Spleen (tissue), 11 donors: ENCODE results near the gene ABLIM3. TPM values are rescaled to one million over a fixed set of nuclear protein-coding genes. Genes with fewer than 3 reads are reported as not detected.

ENCODE experiments used
- DNase-seq: peaks from one replicate; pipeline ENCODE4 v3.0.0-alpha.2; 2020
- H3K27ac ChIP-seq, 8 donors: fragments of 200-600 bp; sonication (generic) in 7 of 8; 1 replicate in 4 of 8; 2 replicates in 4 of 8; pipeline versions ENCODE4 v1.5.0 to v1.8.0; 2016 to 2021; ENCODE audit warnings: inconsistent platforms in 4 of 8, mild to moderate bottlenecking in 4 of 8, moderate library complexity in 1 of 8
- H3K27me3 ChIP-seq, 7 donors: fragments of 200-600 bp; sonication (generic) in 6 of 7; replicated peaks in 1 of 7; 1 replicate in 4 of 7; 2 replicates in 3 of 7; pipeline versions ENCODE4 v1.5.0 to v1.8.0; 2016 to 2021; ENCODE audit warnings: inconsistent platforms in 3 of 7, mild to moderate bottlenecking in 1 of 7
- H3K36me3 ChIP-seq, 6 donors: fragments of 200-600 bp; sonication (generic) in 5 of 6; 1 replicate in 4 of 6; 2 replicates in 2 of 6; pipeline versions ENCODE4 v1.5.0 to v1.8.0; 2016 to 2021; ENCODE audit warnings: inconsistent platforms in 2 of 6
- H3K4me1 ChIP-seq, 6 donors: fragments of 200-600 bp; sonication (generic) in 5 of 6; 1 replicate in 3 of 6; 2 replicates in 3 of 6; pipeline versions ENCODE4 v1.5.0 to v1.8.0; 2016 to 2021; ENCODE audit warnings: inconsistent platforms in 3 of 6
- H3K4me3 ChIP-seq, 8 donors: fragments of 200-600 bp; sonication (generic) in 7 of 8; 1 replicate in 4 of 8; 2 replicates in 4 of 8; pipeline versions ENCODE4 v1.5.0 to v1.8.0; 2016 to 2021; ENCODE audit warnings: inconsistent platforms in 4 of 8, mild to moderate bottlenecking in 4 of 8, moderate library complexity in 2 of 8
- H3K9me3 ChIP-seq, 8 donors: fragments of 200-600 bp; sonication (generic) in 7 of 8; 1 replicate in 4 of 8; 2 replicates in 4 of 8; pipeline versions ENCODE4 v1.5.0 to v1.8.0; 2016 to 2021; ENCODE audit warnings: inconsistent platforms in 4 of 8
- POLR2A ChIP-seq, 3 donors: fragments of 450-650 bp; IDR thresholded peaks; one replicate each; pipeline ENCODE4 v1.5.1; 2017; ENCODE audit warnings: antibody characterized with exemption in 3 of 3, mild to moderate bottlenecking in 1 of 3
- POLR2AphosphoS5 ChIP-seq, 3 donors: sonication (generic); formaldehyde crosslinking; IDR thresholded peaks; one replicate each; pipeline ENCODE4 v1.5.1; 2017; ENCODE audit warnings: antibody characterized with exemption in 3 of 3
- WGBS, 5 donors: extraction: QIAGEN DNeasy Blood & Tissue Kit in 3 of 5; methylation state at CpG; one replicate each; pipeline versions ENCODE4 v1.1.5 to v1.1.7; 2013 to 2018; 5-methylcytosine and 5-hydroxymethylcytosine counted together
- intact Hi-C: fragments of 100-400 bp; cut with DNase I; formaldehyde crosslinking; loops from one replicate; pipeline ENCODE4 v1.15.0; 2023; ENCODE audit warnings: low total_unique reads
- polyA plus RNA-seq, 3 donors: library from polyadenylated mRNA; stranded (reverse); fragments of 200-250 nt; gene quantifications; one replicate each; pipeline ENCODE4 v1.2.1, GENCODE V29; 2013
- total RNA-seq, 7 donors: library from RNA; depleted of rRNA in 3 of 7; stranded (reverse); fragments of >200 nt in 3 of 7; fragmentation: NEBNext Ultra II Directional in 4 of 7; extraction: Animal tissue kit (Norgen Biotek cat#: 25700) in 4 of 7; gene quantifications; one replicate each; pipeline versions ENCODE4 v1.1.0 to v1.2.1, GENCODE V29; 2016 to 2021
- TF ChIP-seq, protein P1 (sequence below), 11 experiments: fragments of 200-600 bp in 7 of 11; fragments of 450-650 bp in 4 of 11; sonication (generic) in 4 of 11; IDR thresholded peaks in 8 of 11; conservative IDR thresholded peaks in 3 of 11; 1 replicate in 7 of 11; 2 replicates in 4 of 11; pipeline versions ENCODE4 v1.4.0 to v1.8.0; 2016 to 2021; ENCODE audit warnings: antibody characterized with exemption in 11 of 11, inconsistent platforms in 4 of 11, mild to moderate bottlenecking in 1 of 11
- donor health status: healthy with polysubstance abuse.
- donor health status: DM: no; HTN: no; CAD: no; lungs with moderate emphysema.
- donor health status: DM: no; HTN: no; CAD: no.
- donor health status: Bipolar disorder and iron deficiency.
- donor health status: healthy.
- donor health status: DM: no; HTN: no; CAD: no.
- donor health status: DM: yes; HTN: yes; CAD: no.

ABLIM3 gene
- total and polyA plus RNA-seq, 10 donors = 3.3 to 32.9 (median 13.6) TPM

DNA sequence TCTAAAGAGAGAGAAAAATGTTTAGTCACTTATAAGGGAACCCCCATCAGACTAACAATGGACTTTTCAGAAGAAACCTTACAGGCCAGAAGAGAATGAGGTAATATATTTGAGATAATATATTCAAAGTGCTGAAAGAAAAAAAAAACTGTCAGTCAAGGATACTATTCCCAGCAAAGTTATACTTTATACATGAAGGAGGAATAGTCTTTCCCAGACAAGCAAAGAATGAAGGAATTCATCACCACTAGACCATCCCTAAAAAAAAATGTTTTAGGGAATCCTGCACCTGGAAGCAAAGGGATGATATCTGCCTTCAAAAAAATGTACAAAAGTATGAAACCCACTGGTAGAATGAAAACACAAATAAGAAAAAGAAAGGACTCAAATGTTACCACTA is 41.0 kb upstream of the ABLIM3 start:
- H3K27ac ChIP-seq = no peak overlapping the region
- H3K4me1 ChIP-seq = no peaks in the 10 kb centered on the region
- H3K27me3 ChIP-seq = no peaks in the 10 kb centered on the region
- H3K9me3 ChIP-seq = peaks cover 9 to 63% (median 57%) of the 10 kb centered on the region in 8 donors
- DNase-seq = no peak
- TF ChIP-seq POLR2A (IDR thresholded peaks at IDR 0.05) (no peak), POLR2AphosphoS5 (IDR thresholded peaks at IDR 0.05) (no peak)
- TF ChIP-seq, protein P1, sequence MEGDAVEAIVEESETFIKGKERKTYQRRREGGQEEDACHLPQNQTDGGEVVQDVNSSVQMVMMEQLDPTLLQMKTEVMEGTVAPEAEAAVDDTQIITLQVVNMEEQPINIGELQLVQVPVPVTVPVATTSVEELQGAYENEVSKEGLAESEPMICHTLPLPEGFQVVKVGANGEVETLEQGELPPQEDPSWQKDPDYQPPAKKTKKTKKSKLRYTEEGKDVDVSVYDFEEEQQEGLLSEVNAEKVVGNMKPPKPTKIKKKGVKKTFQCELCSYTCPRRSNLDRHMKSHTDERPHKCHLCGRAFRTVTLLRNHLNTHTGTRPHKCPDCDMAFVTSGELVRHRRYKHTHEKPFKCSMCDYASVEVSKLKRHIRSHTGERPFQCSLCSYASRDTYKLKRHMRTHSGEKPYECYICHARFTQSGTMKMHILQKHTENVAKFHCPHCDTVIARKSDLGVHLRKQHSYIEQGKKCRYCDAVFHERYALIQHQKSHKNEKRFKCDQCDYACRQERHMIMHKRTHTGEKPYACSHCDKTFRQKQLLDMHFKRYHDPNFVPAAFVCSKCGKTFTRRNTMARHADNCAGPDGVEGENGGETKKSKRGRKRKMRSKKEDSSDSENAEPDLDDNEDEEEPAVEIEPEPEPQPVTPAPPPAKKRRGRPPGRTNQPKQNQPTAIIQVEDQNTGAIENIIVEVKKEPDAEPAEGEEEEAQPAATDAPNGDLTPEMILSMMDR (IDR thresholded peaks at IDR 0.05 in 8 of 11, conservative IDR thresholded peaks at IDR 0.05 in 3 of 11) = no peak
- no peak overlapping the region for H3K4me3 ChIP-seq
- intact Hi-C loops = no loop called here
- no peaks in the 10 kb centered on the region for H3K36me3 ChIP-seq

DNA sequence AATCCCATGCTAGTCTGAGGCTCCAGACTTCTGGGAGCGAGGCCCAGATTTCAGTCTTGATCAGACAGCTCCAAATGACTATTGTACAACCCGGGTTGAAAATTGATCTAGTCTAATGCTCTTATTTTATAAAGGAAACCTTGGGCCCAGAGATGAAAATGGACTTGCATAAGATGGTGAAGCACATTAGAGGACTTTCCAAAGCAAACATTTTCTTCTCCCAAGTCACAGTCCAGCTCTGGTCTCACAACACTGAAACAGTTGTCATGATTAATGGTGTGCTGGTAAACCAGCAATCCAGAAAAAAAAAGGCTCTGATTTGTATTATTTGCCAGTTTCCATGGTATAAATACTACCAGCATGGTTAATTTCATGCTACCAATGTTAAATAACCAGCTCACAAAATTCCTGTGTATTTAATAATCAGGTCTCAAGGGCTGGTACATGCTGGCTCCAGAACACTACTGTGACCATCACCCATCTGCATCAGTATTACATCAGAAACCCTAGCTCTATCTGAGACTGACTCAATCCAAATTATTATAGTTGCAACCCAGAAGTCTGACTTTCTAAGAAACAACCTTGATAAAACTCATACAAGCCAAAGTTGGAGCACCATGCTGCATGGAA is 32.5 kb upstream of the ABLIM3 start:
- Histone ChIP-seq H3K9me3 (no peaks in the 10 kb centered on the region), H3K27ac (no peak overlapping the region), H3K36me3 (no peaks in the 10 kb centered on the region), H3K4me1 (no peaks in the 10 kb centered on the region), H3K4me3 (no peak overlapping the region), H3K27me3 (no peaks in the 10 kb centered on the region)
- intact Hi-C loops = no loop called here
- TF ChIP-seq, protein P1 (IDR thresholded peaks at IDR 0.05 in 8 of 11, conservative IDR thresholded peaks at IDR 0.05 in 3 of 11) = no peak
- TF ChIP-seq POLR2A (IDR thresholded peaks at IDR 0.05) (no peak), POLR2AphosphoS5 (IDR thresholded peaks at IDR 0.05) (no peak)
- DNase-seq = no peak
- 86 to 93% (median 88%) methylated on average over 2 of the region's 2 CpGs for WGBS, 5 donors

DNA sequence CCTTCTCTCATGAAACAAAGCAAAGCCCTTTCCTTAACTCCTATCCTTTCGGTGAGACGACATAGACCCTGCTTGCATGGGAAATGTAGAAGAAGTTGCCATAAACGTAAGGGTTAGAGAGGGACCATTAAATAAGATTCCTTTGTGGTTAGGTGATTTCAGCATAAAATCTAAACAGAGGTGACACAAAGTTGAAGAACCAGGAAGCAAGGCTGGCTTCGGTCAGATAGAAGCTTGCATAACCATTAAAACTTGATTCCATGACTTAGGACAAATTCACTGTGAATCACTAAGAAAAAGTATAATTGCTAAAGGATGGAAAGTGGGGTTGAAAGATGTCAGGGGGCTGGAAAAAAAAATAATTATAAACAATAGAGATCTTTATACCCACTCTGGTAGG is 30.9 kb upstream of the ABLIM3 start:
- no peaks in the 10 kb centered on the region for H3K27me3 ChIP-seq
- intact Hi-C loops = loop anchor here (10.0 kb wide), 1 partner anchor 376 kb away; no protein-coding TSS in a partner anchor
- H3K36me3 ChIP-seq = no peaks in the 10 kb centered on the region
- WGBS, 5 donors = 62 to 85% (median 75%) methylated on average over 4 of the region's 4 CpGs
- no peaks in the 10 kb centered on the region for H3K9me3 ChIP-seq
- H3K4me1 ChIP-seq = peaks cover 0 to 9% (median 5%) of the 10 kb centered on the region in 6 donors
- TF ChIP-seq POLR2AphosphoS5 (IDR thresholded peaks at IDR 0.05) (no peak), POLR2A (IDR thresholded peaks at IDR 0.05) (no peak)
- TF ChIP-seq, protein P1 (IDR thresholded peaks at IDR 0.05 in 8 of 11, conservative IDR thresholded peaks at IDR 0.05 in 3 of 11) = no peak
- no peak overlapping the region for H3K4me3 ChIP-seq
- no peak overlapping the region for H3K27ac ChIP-seq
- no peak for DNase-seq

DNA sequence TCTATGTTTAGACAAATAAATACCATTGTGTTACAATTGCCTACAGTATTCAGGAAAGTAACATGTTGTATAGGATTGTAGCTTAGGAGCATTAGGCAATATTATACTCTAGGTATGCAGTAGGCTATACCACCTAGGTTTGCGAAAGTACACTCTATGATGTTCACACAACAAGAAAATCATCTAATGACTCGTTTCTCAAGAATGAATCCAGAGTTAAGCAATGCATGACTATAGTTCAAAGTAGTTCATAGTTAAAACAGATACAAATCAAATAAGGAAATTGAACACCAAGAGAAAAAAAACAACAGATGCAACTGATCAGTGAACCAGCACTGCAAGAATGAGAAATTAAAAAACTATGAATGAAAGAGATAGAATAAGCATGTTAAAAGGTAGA is 27.6 kb upstream of the ABLIM3 start:
- Histone ChIP-seq H3K4me3 (no peak overlapping the region), H3K27me3 (peaks cover 0 to 5% (median 0%) of the 10 kb centered on the region in 7 donors), H3K9me3 (no peaks in the 10 kb centered on the region), H3K36me3 (no peaks in the 10 kb centered on the region), H3K4me1 (peaks cover 0 to 9% (median 5%) of the 10 kb centered on the region in 6 donors), H3K27ac (no peak overlapping the region)
- 64 to 86% (median 68%) methylated on average over 2 of the region's 2 CpGs for whole genome bisulfite sequencing, 5 donors
- no peak for TF ChIP-seq POLR2AphosphoS5 (IDR thresholded peaks at IDR 0.05)
- TF ChIP-seq, protein P1 (IDR thresholded peaks at IDR 0.05 in 8 of 11, conservative IDR thresholded peaks at IDR 0.05 in 3 of 11) = no peak
- no peak for TF ChIP-seq POLR2A (IDR thresholded peaks at IDR 0.05)
- intact Hi-C loops = loop anchor here (10.0 kb wide), 1 partner anchor 379 kb away; no protein-coding TSS in a partner anchor
- DNase-seq = no peak
